Measurements from ENCODE around the gene FKBP5.

- TF ChIP-seq CTCF (IDR thresholded peaks at IDR 0.05) (no peak), POLR2A (IDR thresholded peaks at IDR 0.05) (no peak), EP300 (IDR thresholded peaks at IDR 0.05) (no peak)
Observed at GRCh38 chr6:35622283-35622682, 66.4 kb downstream of the FKBP5 start.

All from gastroesophageal sphincter (tissue), 3 donors.